ENCODE data around the gene CDKAL1.
"Not testable (repeated sequence)": the region's sequence is repeated elsewhere in the genome, so short reads cannot be mapped to it uniquely, and the experiment has no call there.

Gene CDKAL1

GRCh38 chr6:21053612-21054011 lies 519.4 kb downstream of the CDKAL1 start:
- no peaks in the 10 kb centered on the region for H4K20me1 ChIP-seq (ENCODE audit: insufficient read depth)
- H3K4me3 ChIP-seq (IDR thresholded peaks at IDR 0.05; ENCODE audit: insufficient read depth, low read depth, low read length), result no peak overlapping the region
- no peak overlapping the region for H3K4me2 ChIP-seq
- H3K36me3 ChIP-seq (ENCODE audit: insufficient read depth), result no peaks in the 10 kb centered on the region
- no peak for TF ChIP-seq CTCF (conservative IDR thresholded peaks at IDR 0.05; ENCODE audit: low read depth, low read length)
- H3K4me1 ChIP-seq (ENCODE audit: low read depth, poor library complexity, severe bottlenecking), result no peaks in the 10 kb centered on the region
- no peaks in the 10 kb centered on the region for H3K27me3 ChIP-seq (ENCODE audit: insufficient read depth, low read depth)
- no peaks in the 10 kb centered on the region for H3K79me2 ChIP-seq (ENCODE audit: insufficient read depth, low read depth)
- no peak overlapping the region for H2AFZ ChIP-seq (ENCODE audit: low read depth)
- H3K27ac ChIP-seq, result no peak overlapping the region
- H3K9ac ChIP-seq, result no peak overlapping the region

GRCh38 chr6:21055480-21055879 lies 521.2 kb downstream of the CDKAL1 start:
- H4K20me1 ChIP-seq (ENCODE audit: insufficient read depth); H2AFZ ChIP-seq (ENCODE audit: low read depth); H3K79me2 ChIP-seq (ENCODE audit: insufficient read depth, low read depth); H3K27me3 ChIP-seq (ENCODE audit: insufficient read depth, low read depth); H3K27ac ChIP-seq; H3K4me2 ChIP-seq; H3K4me3 ChIP-seq (IDR thresholded peaks at IDR 0.05; ENCODE audit: insufficient read depth, low read depth, low read length); H3K9ac ChIP-seq; H3K36me3 ChIP-seq (ENCODE audit: insufficient read depth); H3K4me1 ChIP-seq (ENCODE audit: low read depth, poor library complexity, severe bottlenecking): not testable (repeated sequence)

GRCh38 chr6:21061892-21062291 lies 527.6 kb downstream of the CDKAL1 start:
- no peaks in the 10 kb centered on the region for H3K79me2 ChIP-seq (ENCODE audit: insufficient read depth, low read depth)
- H3K4me2 ChIP-seq, result no peak overlapping the region
- no peaks in the 10 kb centered on the region for H3K36me3 ChIP-seq (ENCODE audit: insufficient read depth)
- H4K20me1 ChIP-seq (ENCODE audit: insufficient read depth), result no peaks in the 10 kb centered on the region
- no peak overlapping the region for H2AFZ ChIP-seq (ENCODE audit: low read depth)
- peaks cover 11% of the 10 kb centered on the region for H3K4me1 ChIP-seq (ENCODE audit: low read depth, poor library complexity, severe bottlenecking)
- no peak overlapping the region for H3K4me3 ChIP-seq (IDR thresholded peaks at IDR 0.05; ENCODE audit: insufficient read depth, low read depth, low read length)
- H3K9ac ChIP-seq, result no peak overlapping the region
- no peaks in the 10 kb centered on the region for H3K27me3 ChIP-seq (ENCODE audit: insufficient read depth, low read depth)
- TF ChIP-seq CTCF (conservative IDR thresholded peaks at IDR 0.05; ENCODE audit: low read depth, low read length), result no peak
- no peak overlapping the region for H3K27ac ChIP-seq

GRCh38 chr6:21064756-21065340 lies 530.6 kb downstream of the CDKAL1 start:
- H3K4me1 ChIP-seq (ENCODE audit: low read depth, poor library complexity, severe bottlenecking), result peaks cover 11% of the 10 kb centered on the region
- H3K79me2 ChIP-seq (ENCODE audit: insufficient read depth, low read depth), result no peaks in the 10 kb centered on the region
- no peak overlapping the region for H3K4me2 ChIP-seq
- H3K9ac ChIP-seq, result no peak overlapping the region
- no peak overlapping the region for H2AFZ ChIP-seq (ENCODE audit: low read depth)
- H3K27ac ChIP-seq, result no peak overlapping the region
- H3K27me3 ChIP-seq (ENCODE audit: insufficient read depth, low read depth), result no peaks in the 10 kb centered on the region
- H3K4me3 ChIP-seq (IDR thresholded peaks at IDR 0.05; ENCODE audit: insufficient read depth, low read depth, low read length), result no peak overlapping the region
- TF ChIP-seq CTCF (conservative IDR thresholded peaks at IDR 0.05; ENCODE audit: low read depth, low read length), result no peak
- H3K36me3 ChIP-seq (ENCODE audit: insufficient read depth), result no peaks in the 10 kb centered on the region
- H4K20me1 ChIP-seq (ENCODE audit: insufficient read depth), result no peaks in the 10 kb centered on the region

GRCh38 chr6:21067521-21067920 lies 533.3 kb downstream of the CDKAL1 start:
- no peaks in the 10 kb centered on the region for H3K27me3 ChIP-seq (ENCODE audit: insufficient read depth, low read depth)
- TF ChIP-seq CTCF (conservative IDR thresholded peaks at IDR 0.05; ENCODE audit: low read depth, low read length), result no peak
- H2AFZ ChIP-seq (ENCODE audit: low read depth), result no peak overlapping the region
- no peak overlapping the region for H3K4me3 ChIP-seq (IDR thresholded peaks at IDR 0.05; ENCODE audit: insufficient read depth, low read depth, low read length)
- no peak overlapping the region for H3K4me2 ChIP-seq
- H4K20me1 ChIP-seq (ENCODE audit: insufficient read depth), result no peaks in the 10 kb centered on the region
- H3K27ac ChIP-seq, result no peak overlapping the region
- no peaks in the 10 kb centered on the region for H3K4me1 ChIP-seq (ENCODE audit: low read depth, poor library complexity, severe bottlenecking)
- no peaks in the 10 kb centered on the region for H3K36me3 ChIP-seq (ENCODE audit: insufficient read depth)
- H3K9ac ChIP-seq, result no peak overlapping the region
- H3K79me2 ChIP-seq (ENCODE audit: insufficient read depth, low read depth), result no peaks in the 10 kb centered on the region
